Measurements from ENCODE around the gene GPD2.

GPD2 gene

GRCh38 chr2:156435718-156436496 lies at the start of gene GPD2:
TSS of gene GPD2 (plus strand) at chr2:156436379. CDS start at chr2:156476106, 39,727 bp downstream.
- peak; percentile 50 for DNase-seq

GRCh38 chr2:156394033-156394741 lies 42.0 kb upstream of the GPD2 start:
- DNase-seq = no peak

- no peak for DNase-seq
These were observed 40.1 kb upstream of the GPD2 start for GRCh38 chr2:156396126-156396525.

GRCh38 chr2:156397229-156397628 lies 39.0 kb upstream of the GPD2 start:
- no peak for DNase-seq

GRCh38 chr2:156398176-156398575 lies 38.0 kb upstream of the GPD2 start:
- no peak for DNase-seq

GRCh38 chr2:156399224-156399949 lies 36.8 kb upstream of the GPD2 start:
- no peak for DNase-seq

GRCh38 chr2:156399950-156400705 lies 36.1 kb upstream of the GPD2 start:
- peak; percentile 53 for DNase-seq

- peak; percentile 53 for DNase-seq
These were observed 35.2 kb upstream of the GPD2 start for GRCh38 chr2:156400706-156401678.

- DNase-seq = no peak
These were observed 34.3 kb upstream of the GPD2 start for GRCh38 chr2:156401861-156402260.

GRCh38 chr2:156405586-156405985 lies 30.6 kb upstream of the GPD2 start:
- no peak for DNase-seq

GRCh38 chr2:156411835-156412234 lies 24.3 kb upstream of the GPD2 start:
- DNase-seq = no peak

- no peak for DNase-seq
These were observed 14.3 kb upstream of the GPD2 start for GRCh38 chr2:156421851-156422250.

GRCh38 chr2:156423674-156424282 lies 12.4 kb upstream of the GPD2 start:
- peak; percentile 14 for DNase-seq

GRCh38 chr2:156427074-156427473 lies 9.1 kb upstream of the GPD2 start:
- no peak for DNase-seq

- DNase-seq = no peak
These were observed 7.0 kb upstream of the GPD2 start for GRCh38 chr2:156429211-156429610.

GRCh38 chr2:156430236-156430979 lies 5.8 kb upstream of the GPD2 start:
- no peak for DNase-seq

- DNase-seq = no peak
These were observed 5.2 kb upstream of the GPD2 start for GRCh38 chr2:156430980-156431358.

- DNase-seq = no peak
These were observed 1.5 kb upstream of the GPD2 start for GRCh38 chr2:156434461-156435291.

GRCh38 chr2:156435396-156435717 lies 822 bp upstream of the GPD2 start:
- peak; percentile 49 for DNase-seq

Measured in NCI-H1092 (cell line).